Measurements from ENCODE around the gene RNF157. TPM values are rescaled to one million over a fixed set of nuclear protein-coding genes. Genes with fewer than 3 reads are reported as not detected.
A peak's percentile ranks its signal among the peaks of the same experiment; 100 is the strongest.

Gene RNF157
- total RNA-seq, 6 donors from 2014 or later, result 1.1 to 14.7 (median 2.5) TPM

DNA sequence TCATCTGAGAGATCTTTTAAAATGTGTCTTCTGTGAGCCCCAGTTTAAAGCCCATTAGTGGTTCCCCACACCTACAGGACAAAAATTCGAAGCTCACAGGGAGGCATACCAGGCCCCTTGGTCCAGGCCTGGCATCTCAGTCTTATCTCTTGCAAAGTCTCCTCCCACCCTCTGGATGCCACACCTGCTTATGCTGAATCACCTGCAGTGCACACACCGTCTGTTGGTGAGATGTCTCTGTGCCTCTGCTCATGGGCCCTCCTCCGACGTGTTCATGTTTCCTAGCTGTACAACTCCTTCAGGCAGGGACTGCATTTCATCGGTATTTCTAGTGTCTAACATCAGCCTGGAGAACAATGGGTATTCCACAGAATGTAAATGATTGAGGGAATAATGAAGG lies 41.6 kb downstream of the RNF157 start:
- ATAC-seq (ENCODE audit: low FRiP score in 2 of 2), result no peak

DNA sequence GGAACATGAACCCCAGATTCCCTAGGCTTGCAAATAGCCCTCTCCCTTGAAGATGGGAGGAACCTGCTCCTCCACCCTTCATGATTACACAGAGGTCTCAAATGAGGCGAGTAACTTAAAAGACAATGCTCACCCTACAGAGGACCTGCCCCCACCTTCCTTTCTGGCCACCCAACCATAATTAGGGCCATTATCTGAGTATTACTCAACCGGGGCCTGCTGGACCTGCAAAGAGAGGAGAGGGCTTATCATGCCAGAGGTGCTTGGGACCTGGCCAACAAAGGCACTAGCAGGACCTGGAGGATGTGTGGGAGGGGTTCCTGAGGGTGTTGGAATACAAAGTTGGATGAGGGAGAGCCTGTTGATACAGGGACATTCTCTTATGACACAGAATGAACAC lies 42.4 kb downstream of the RNF157 start:
- H3K4me3 ChIP-seq, result no peak overlapping the region
- peak in 1 of 2 donors; percentile 50 for DNase-seq
- ATAC-seq (ENCODE audit: low FRiP score in 2 of 2), result no peak
- H3K36me3 ChIP-seq, result no peaks in the 10 kb centered on the region
- WGBS, 2 donors, result 50 to 59% methylated on average over 2 of the region's 2 CpGs
- peaks cover 0 to 3% (median 0%) of the 10 kb centered on the region in 4 donors for H3K4me1 ChIP-seq
- no peak overlapping the region for H3K27ac ChIP-seq
- TF ChIP-seq EP300 (IDR thresholded peaks at IDR 0.05) (no peak), POLR2A (IDR thresholded peaks at IDR 0.05) (no peak), POLR2AphosphoS5 (IDR thresholded peaks at IDR 0.05) (no peak)
- TF ChIP-seq, protein P1, sequence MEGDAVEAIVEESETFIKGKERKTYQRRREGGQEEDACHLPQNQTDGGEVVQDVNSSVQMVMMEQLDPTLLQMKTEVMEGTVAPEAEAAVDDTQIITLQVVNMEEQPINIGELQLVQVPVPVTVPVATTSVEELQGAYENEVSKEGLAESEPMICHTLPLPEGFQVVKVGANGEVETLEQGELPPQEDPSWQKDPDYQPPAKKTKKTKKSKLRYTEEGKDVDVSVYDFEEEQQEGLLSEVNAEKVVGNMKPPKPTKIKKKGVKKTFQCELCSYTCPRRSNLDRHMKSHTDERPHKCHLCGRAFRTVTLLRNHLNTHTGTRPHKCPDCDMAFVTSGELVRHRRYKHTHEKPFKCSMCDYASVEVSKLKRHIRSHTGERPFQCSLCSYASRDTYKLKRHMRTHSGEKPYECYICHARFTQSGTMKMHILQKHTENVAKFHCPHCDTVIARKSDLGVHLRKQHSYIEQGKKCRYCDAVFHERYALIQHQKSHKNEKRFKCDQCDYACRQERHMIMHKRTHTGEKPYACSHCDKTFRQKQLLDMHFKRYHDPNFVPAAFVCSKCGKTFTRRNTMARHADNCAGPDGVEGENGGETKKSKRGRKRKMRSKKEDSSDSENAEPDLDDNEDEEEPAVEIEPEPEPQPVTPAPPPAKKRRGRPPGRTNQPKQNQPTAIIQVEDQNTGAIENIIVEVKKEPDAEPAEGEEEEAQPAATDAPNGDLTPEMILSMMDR (IDR thresholded peaks at IDR 0.05), result no peak
- H3K27me3 ChIP-seq, result no peaks in the 10 kb centered on the region
- no peaks in the 10 kb centered on the region for H3K9me3 ChIP-seq

More for the DNA sequence above, 41.6 kb downstream of the RNF157 start:
- no peaks in the 10 kb centered on the region for H3K36me3 ChIP-seq
- H3K4me3 ChIP-seq, result no peak overlapping the region
- H3K4me1 ChIP-seq, result peaks cover 0 to 3% (median 0%) of the 10 kb centered on the region in 4 donors
- no peaks in the 10 kb centered on the region for H3K27me3 ChIP-seq
- 91 to 98% methylated on average over 5 of the region's 5 CpGs for WGBS, 2 donors
- H3K9me3 ChIP-seq, result no peaks in the 10 kb centered on the region
- H3K27ac ChIP-seq, result no peak overlapping the region
- no peak for DNase-seq
- TF ChIP-seq, protein P1 (IDR thresholded peaks at IDR 0.05), result no peak
- TF ChIP-seq POLR2AphosphoS5 (IDR thresholded peaks at IDR 0.05) (no peak), EP300 (IDR thresholded peaks at IDR 0.05) (no peak), POLR2A (IDR thresholded peaks at IDR 0.05) (no peak)

DNA sequence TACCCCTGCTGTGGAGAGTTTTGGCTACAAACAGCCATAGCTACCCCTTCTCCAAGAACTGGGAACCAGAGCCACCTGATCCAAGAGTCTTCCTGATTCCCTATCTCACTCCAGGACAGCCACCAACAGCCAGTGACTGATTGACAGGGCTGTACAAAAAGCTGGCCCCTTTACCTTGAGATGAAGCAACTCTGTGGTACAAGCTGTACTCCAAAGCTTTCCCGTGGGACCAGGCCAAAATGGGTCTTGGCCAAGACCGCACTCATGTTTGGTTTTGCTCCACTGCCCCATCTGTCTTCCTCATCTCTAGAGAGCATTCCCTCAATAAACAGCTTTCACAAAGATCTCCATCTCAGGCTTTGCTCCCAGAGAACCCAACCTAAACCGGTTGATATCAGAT lies 43.6 kb downstream of the RNF157 start:
- DNase-seq (peak in 1 of 2 donors; percentile 48), ATAC-seq (ENCODE audit: low FRiP score in 2 of 2) (no peak)
- no peak overlapping the region for H3K27ac ChIP-seq
- 58 to 70% methylated on average over 3 of the region's 3 CpGs for WGBS, 2 donors
- TF ChIP-seq POLR2A (IDR thresholded peaks at IDR 0.05), result no peak
- TF ChIP-seq, protein P1 (IDR thresholded peaks at IDR 0.05), result no peak
- peak in 1 of 2 donors; percentile 55 for TF ChIP-seq POLR2AphosphoS5 (IDR thresholded peaks at IDR 0.05)
- no peaks in the 10 kb centered on the region for H3K27me3 ChIP-seq
- H3K4me3 ChIP-seq, result no peak overlapping the region
- H3K9me3 ChIP-seq, result no peaks in the 10 kb centered on the region
- H3K4me1 ChIP-seq, result peaks cover 0 to 3% (median 0%) of the 10 kb centered on the region in 4 donors
- H3K36me3 ChIP-seq, result no peaks in the 10 kb centered on the region

DNA sequence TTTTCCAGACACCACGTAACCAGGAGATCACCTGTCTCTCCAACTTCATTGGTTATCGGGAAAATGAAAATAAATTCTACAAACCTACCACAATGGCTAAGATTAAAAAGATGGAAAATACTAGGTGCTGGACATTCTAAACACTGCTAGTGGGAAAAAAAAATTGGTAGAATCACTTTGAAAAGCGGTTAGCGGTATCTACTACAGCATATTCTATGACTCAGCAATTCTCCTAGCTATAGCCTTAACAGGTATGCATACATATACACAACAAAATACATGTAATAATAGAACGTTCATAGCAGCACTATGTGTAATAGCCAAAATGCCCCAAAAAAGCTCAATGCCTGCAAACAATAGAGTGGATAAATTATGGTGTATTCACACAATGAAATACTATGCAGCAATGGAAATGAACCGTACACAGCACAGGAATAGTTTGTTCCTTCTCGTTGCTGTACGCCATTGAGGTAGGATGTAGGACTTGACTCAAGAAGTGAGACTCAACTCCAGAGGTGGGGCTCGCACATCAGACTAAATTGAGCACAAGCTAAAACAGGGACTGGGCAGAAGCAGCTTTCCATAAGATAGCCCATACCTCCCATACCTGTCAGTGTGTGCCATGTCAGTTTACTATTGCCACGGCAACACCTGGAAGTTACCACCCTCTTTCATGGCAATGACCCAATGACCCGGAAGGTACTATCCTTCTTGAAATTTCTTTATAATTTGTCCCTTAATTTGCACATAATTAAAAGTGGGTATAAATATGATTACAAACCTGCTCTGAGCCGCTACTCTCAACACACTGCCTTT lies 44.8 kb downstream of the RNF157 start:
- Histone ChIP-seq H3K27me3 (no peaks in the 10 kb centered on the region), H3K4me1 (peaks cover 0 to 3% (median 0%) of the 10 kb centered on the region in 4 donors), H3K36me3 (no peaks in the 10 kb centered on the region), H3K4me3 (no peak overlapping the region), H3K27ac (no peak overlapping the region), H3K9me3 (no peaks in the 10 kb centered on the region)
- WGBS, 2 donors, result 96 to 97% methylated on average over 12 of the region's 12 CpGs
- TF ChIP-seq POLR2AphosphoS5 (IDR thresholded peaks at IDR 0.05) (no peak), EP300 (IDR thresholded peaks at IDR 0.05) (no peak), POLR2A (IDR thresholded peaks at IDR 0.05) (no peak)
- TF ChIP-seq, protein P1 (IDR thresholded peaks at IDR 0.05), result no peak
- ATAC-seq (ENCODE audit: low FRiP score in 2 of 2) (no peak), DNase-seq (no peak)
